ENCODE measurements around the gene AP3S2.

DNA sequence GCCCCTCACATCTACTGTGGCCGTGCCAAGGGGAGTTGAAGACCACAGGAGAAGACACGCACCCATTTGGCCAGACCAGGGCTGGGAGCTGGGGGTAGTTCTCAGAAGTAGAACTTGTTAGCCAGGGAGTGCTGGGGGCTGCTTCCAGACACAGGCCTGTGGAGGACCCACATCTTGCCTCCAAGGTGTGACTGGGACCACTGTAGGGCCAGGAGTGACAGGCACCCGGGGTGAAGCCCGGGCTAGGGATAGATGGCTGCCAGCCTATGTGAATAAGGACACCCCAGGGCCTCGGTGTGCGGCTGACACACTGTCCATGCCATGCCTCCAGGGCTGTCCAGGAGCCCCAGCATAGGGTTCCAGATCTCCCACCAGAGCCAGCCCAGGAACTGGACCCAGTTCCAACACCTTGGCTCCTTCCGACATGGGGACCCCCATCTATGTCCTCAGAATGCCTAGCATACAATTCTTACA is 80.9 kb downstream of the AP3S2 start:
- TF ChIP-seq POLR2A (IDR thresholded peaks at IDR 0.05) = no peak
- TF ChIP-seq, protein P1, sequence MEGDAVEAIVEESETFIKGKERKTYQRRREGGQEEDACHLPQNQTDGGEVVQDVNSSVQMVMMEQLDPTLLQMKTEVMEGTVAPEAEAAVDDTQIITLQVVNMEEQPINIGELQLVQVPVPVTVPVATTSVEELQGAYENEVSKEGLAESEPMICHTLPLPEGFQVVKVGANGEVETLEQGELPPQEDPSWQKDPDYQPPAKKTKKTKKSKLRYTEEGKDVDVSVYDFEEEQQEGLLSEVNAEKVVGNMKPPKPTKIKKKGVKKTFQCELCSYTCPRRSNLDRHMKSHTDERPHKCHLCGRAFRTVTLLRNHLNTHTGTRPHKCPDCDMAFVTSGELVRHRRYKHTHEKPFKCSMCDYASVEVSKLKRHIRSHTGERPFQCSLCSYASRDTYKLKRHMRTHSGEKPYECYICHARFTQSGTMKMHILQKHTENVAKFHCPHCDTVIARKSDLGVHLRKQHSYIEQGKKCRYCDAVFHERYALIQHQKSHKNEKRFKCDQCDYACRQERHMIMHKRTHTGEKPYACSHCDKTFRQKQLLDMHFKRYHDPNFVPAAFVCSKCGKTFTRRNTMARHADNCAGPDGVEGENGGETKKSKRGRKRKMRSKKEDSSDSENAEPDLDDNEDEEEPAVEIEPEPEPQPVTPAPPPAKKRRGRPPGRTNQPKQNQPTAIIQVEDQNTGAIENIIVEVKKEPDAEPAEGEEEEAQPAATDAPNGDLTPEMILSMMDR (IDR thresholded peaks at IDR 0.05) = no peak

Data from Peyer's patch (tissue), 4 donors.